ENCODE results near the gene BAHCC1. TPM values are rescaled to one million over a fixed set of nuclear protein-coding genes. Genes with fewer than 3 reads are reported as not detected.

Gene BAHCC1
- polyA plus RNA-seq, 4 donors = 2.2 to 26.9 (median 9.8) TPM

DNA sequence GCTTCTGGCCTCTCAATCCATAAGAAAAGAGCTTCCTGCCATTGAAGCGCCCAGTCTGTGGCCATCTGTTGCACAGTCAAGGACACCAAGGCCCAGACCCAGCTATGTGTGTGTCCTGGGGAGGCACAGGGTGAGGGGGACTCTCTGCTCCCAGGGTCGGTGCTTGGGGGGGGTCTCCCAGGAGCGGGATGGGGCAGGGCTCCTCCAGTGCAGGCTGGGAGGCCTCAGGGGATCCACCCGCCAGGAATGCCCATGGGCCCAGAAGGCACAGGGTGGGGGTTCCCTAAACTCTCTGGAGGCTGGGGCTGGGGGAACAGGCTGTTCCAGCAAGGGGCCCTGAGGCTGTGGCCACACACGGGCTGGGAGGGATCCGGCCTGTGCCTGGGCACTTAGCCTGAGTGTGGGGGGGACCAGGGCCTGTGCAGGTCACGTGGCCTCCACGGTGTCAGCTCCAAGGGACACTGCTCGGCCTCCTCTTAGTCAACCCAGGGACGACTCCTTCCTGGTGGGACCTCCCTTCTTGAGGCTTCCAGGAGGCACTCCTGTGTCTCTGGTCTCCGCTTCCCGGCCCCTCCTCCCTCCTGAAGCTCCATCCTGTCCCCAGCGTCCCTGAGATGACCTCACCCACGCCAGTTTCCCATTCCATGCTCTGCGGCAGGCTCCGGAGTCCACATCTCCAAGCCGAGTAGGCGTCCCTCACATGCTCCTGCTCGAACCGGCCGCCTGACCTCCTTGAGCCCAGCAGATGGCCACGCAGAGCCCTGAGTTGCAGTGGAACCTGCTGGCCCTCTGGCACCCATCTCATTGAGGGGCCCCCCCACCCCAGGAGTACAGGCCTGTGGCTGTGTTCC lies 23.1 kb upstream of the BAHCC1 start:
- no peaks in the 10 kb centered on the region for H3K27me3 ChIP-seq (ENCODE audit: control insufficient read depth in 3 of 3, insufficient read depth in 3 of 3, low read length in 3 of 3)
- peak overlapping the region in 1 of 3 donors; percentile 35 for H3K27ac ChIP-seq (ENCODE audit: low read depth in 1 of 3, low read length in 2 of 3)
- peaks cover 0 to 5% (median 2%) of the 10 kb centered on the region in 3 donors for H3K4me1 ChIP-seq (ENCODE audit: control insufficient read depth in 3 of 3, insufficient read depth in 2 of 3, low read depth in 1 of 3, low read length in 2 of 3)
- WGBS, 3 donors = 68 to 88% (median 77%) methylated on average over 19 to 22 of the region's 22 CpGs
- no peaks in the 10 kb centered on the region for H3K36me3 ChIP-seq (ENCODE audit: control insufficient read depth in 3 of 3, insufficient read depth in 2 of 3, low read depth in 1 of 3, low read length in 3 of 3)
- H3K4me3 ChIP-seq (ENCODE audit: low read depth in 1 of 3, low read length in 3 of 3) = no peak overlapping the region
- DNase-seq (peak; percentile 36 to 41), FAIRE-seq (no peak)
- no peaks in the 10 kb centered on the region for H3K9me3 ChIP-seq (ENCODE audit: control insufficient read depth in 2 of 2, insufficient read depth in 1 of 2, low read depth in 1 of 2, low read length in 1 of 2)

- Histone ChIP-seq H3K27me3 (ENCODE audit: control insufficient read depth in 3 of 3, insufficient read depth in 3 of 3, low read length in 3 of 3) (no peaks in the 10 kb centered on the region), H3K27ac (ENCODE audit: low read depth in 1 of 3, low read length in 2 of 3) (no peak overlapping the region), H3K9me3 (ENCODE audit: control insufficient read depth in 2 of 2, insufficient read depth in 1 of 2, low read depth in 1 of 2, low read length in 1 of 2) (no peaks in the 10 kb centered on the region), H3K4me1 (ENCODE audit: control insufficient read depth in 3 of 3, insufficient read depth in 2 of 3, low read depth in 1 of 3, low read length in 2 of 3) (peaks cover 0 to 5% (median 2%) of the 10 kb centered on the region in 3 donors), H3K4me3 (ENCODE audit: low read depth in 1 of 3, low read length in 3 of 3) (no peak overlapping the region), H3K36me3 (ENCODE audit: control insufficient read depth in 3 of 3, insufficient read depth in 2 of 3, low read depth in 1 of 3, low read length in 3 of 3) (no peaks in the 10 kb centered on the region)
- FAIRE-seq (no peak), DNase-seq (no peak)
- WGBS, 3 donors = 87 to 89% (median 89%) methylated on average over 24 of the region's 24 CpGs
These were observed 21.6 kb upstream of the BAHCC1 start for GRCh38 chr17:81373536-81374160.

GRCh38 chr17:81374890-81375289 lies 20.4 kb upstream of the BAHCC1 start:
- H3K9me3 ChIP-seq (ENCODE audit: control insufficient read depth in 2 of 2, insufficient read depth in 1 of 2, low read depth in 1 of 2, low read length in 1 of 2) = no peaks in the 10 kb centered on the region
- WGBS, 3 donors = 92 to 96% (median 95%) methylated on average over 5 of the region's 5 CpGs

DNA sequence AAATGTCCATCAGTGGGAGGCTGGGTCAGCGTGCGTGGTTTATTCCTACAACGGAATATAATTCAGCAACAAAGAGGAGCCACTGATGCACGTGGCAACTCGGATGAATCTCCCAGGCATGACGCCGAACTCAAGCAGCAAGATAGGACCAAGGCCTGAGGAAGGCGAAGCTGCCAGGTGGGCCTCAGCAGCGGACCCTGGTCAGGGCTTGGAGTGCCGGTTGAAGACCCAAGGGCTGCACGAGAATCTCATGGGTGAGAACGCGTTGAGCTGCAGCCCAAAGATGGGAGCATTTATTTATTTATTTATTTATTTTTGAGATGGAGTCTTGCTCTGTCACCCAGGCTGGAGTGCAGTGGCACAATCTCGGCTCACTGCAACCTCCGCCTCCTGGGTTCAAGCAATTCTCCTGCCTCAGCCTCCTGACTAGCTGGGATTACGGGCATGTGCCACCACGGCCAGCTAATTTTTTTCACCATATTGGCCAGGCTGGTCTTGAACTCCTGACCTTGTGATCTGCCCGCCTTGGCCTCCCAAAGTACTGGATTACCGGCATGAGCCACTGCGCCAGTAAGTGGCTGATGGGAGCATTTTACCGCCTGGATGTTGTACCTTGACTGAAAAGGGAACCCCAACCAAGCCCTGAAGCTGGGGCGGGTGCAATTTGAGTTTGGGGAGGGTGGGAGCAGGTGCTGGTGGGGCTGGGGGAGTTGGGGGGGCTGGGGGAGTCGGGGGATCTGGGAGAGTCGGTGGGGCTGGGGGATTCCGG lies 18.1 kb upstream of the BAHCC1 start:
- Histone ChIP-seq H3K36me3 (ENCODE audit: control insufficient read depth in 3 of 3, insufficient read depth in 2 of 3, low read depth in 1 of 3, low read length in 3 of 3) (no peaks in the 10 kb centered on the region), H3K4me1 (ENCODE audit: control insufficient read depth in 3 of 3, insufficient read depth in 2 of 3, low read depth in 1 of 3, low read length in 2 of 3) (peaks cover 0 to 2% (median 0%) of the 10 kb centered on the region in 3 donors), H3K27ac (ENCODE audit: low read depth in 1 of 3, low read length in 2 of 3) (no peak overlapping the region), H3K27me3 (ENCODE audit: control insufficient read depth in 3 of 3, insufficient read depth in 3 of 3, low read length in 3 of 3) (no peaks in the 10 kb centered on the region), H3K4me3 (ENCODE audit: low read depth in 1 of 3, low read length in 3 of 3) (no peak overlapping the region), H3K9me3 (ENCODE audit: control insufficient read depth in 2 of 2, insufficient read depth in 1 of 2, low read depth in 1 of 2, low read length in 1 of 2) (no peaks in the 10 kb centered on the region)
- FAIRE-seq = no peak
- DNase-seq = no peak
- WGBS, 3 donors = 91 to 93% (median 93%) methylated on average over 23 to 25 of the region's 25 CpGs

More at GRCh38 chr17:81374890-81375289, 20.4 kb upstream of the BAHCC1 start:
- FAIRE-seq (no peak), DNase-seq (no peak)
- H3K36me3 ChIP-seq (ENCODE audit: control insufficient read depth in 3 of 3, insufficient read depth in 2 of 3, low read depth in 1 of 3, low read length in 3 of 3) = no peaks in the 10 kb centered on the region
- no peaks in the 10 kb centered on the region for H3K27me3 ChIP-seq (ENCODE audit: control insufficient read depth in 3 of 3, insufficient read depth in 3 of 3, low read length in 3 of 3)
- H3K27ac ChIP-seq (ENCODE audit: low read depth in 1 of 3, low read length in 2 of 3) = no peak overlapping the region
- peaks cover 0 to 5% (median 2%) of the 10 kb centered on the region in 3 donors for H3K4me1 ChIP-seq (ENCODE audit: control insufficient read depth in 3 of 3, insufficient read depth in 2 of 3, low read depth in 1 of 3, low read length in 2 of 3)
- H3K4me3 ChIP-seq (ENCODE audit: low read depth in 1 of 3, low read length in 3 of 3) = no peak overlapping the region

- H3K4me1 ChIP-seq (ENCODE audit: control insufficient read depth in 3 of 3, insufficient read depth in 2 of 3, low read depth in 1 of 3, low read length in 2 of 3) = no peaks in the 10 kb centered on the region
- no peak overlapping the region for H3K4me3 ChIP-seq (ENCODE audit: low read depth in 1 of 3, low read length in 3 of 3)
- FAIRE-seq (no peak), DNase-seq (no peak)
- 78 to 90% (median 85%) methylated on average over 11 of the region's 11 CpGs for WGBS, 3 donors
- no peaks in the 10 kb centered on the region for H3K27me3 ChIP-seq (ENCODE audit: control insufficient read depth in 3 of 3, insufficient read depth in 3 of 3, low read length in 3 of 3)
- no peaks in the 10 kb centered on the region for H3K9me3 ChIP-seq (ENCODE audit: control insufficient read depth in 2 of 2, insufficient read depth in 1 of 2, low read depth in 1 of 2, low read length in 1 of 2)
- no peak overlapping the region for H3K27ac ChIP-seq (ENCODE audit: low read depth in 1 of 3, low read length in 2 of 3)
- no peaks in the 10 kb centered on the region for H3K36me3 ChIP-seq (ENCODE audit: control insufficient read depth in 3 of 3, insufficient read depth in 2 of 3, low read depth in 1 of 3, low read length in 3 of 3)
These were observed 16.2 kb upstream of the BAHCC1 start for GRCh38 chr17:81378941-81379511.

DNA sequence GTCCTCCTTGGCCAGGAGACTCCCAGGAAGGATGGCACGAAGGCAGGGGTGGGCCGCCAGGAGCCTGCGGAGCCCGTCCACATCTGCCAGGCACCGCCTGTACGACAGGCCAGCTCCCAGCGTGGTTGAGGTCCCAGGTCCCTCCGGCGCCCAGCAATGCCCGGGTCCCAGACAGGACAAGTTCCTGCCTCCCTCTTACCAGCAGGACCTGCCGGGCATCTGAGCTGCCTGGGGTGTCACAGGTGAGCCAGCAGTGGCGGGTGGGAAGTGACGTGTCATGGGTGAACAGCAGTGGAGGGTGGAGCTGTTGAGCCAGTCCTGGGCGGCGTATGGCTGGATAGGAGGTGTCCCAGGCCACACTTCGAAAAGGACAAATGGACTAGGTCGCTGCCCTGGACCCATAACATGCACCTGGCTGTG lies 15.7 kb upstream of the BAHCC1 start:
- FAIRE-seq = no peak
- no peaks in the 10 kb centered on the region for H3K4me1 ChIP-seq (ENCODE audit: control insufficient read depth in 3 of 3, insufficient read depth in 2 of 3, low read depth in 1 of 3, low read length in 2 of 3)
- no peaks in the 10 kb centered on the region for H3K27me3 ChIP-seq (ENCODE audit: control insufficient read depth in 3 of 3, insufficient read depth in 3 of 3, low read length in 3 of 3)
- 44 to 75% (median 65%) methylated on average over 13 to 17 of the region's 17 CpGs for WGBS, 3 donors
- DNase-seq = peak; percentile 33 to 72
- no peak overlapping the region for H3K27ac ChIP-seq (ENCODE audit: low read depth in 1 of 3, low read length in 2 of 3)
- no peaks in the 10 kb centered on the region for H3K9me3 ChIP-seq (ENCODE audit: control insufficient read depth in 2 of 2, insufficient read depth in 1 of 2, low read depth in 1 of 2, low read length in 1 of 2)
- H3K36me3 ChIP-seq (ENCODE audit: control insufficient read depth in 3 of 3, insufficient read depth in 2 of 3, low read depth in 1 of 3, low read length in 3 of 3) = no peaks in the 10 kb centered on the region
- no peak overlapping the region for H3K4me3 ChIP-seq (ENCODE audit: low read depth in 1 of 3, low read length in 3 of 3)

- no peak for FAIRE-seq
- no peak for DNase-seq
- Histone ChIP-seq H3K27ac (ENCODE audit: low read depth in 1 of 3, low read length in 2 of 3) (no peak overlapping the region), H3K4me3 (ENCODE audit: low read depth in 1 of 3, low read length in 3 of 3) (no peak overlapping the region), H3K4me1 (ENCODE audit: control insufficient read depth in 3 of 3, insufficient read depth in 2 of 3, low read depth in 1 of 3, low read length in 2 of 3) (peaks cover 0 to 4% (median 0%) of the 10 kb centered on the region in 3 donors), H3K9me3 (ENCODE audit: control insufficient read depth in 2 of 2, insufficient read depth in 1 of 2, low read depth in 1 of 2, low read length in 1 of 2) (no peaks in the 10 kb centered on the region), H3K36me3 (ENCODE audit: control insufficient read depth in 3 of 3, insufficient read depth in 2 of 3, low read depth in 1 of 3, low read length in 3 of 3) (no peaks in the 10 kb centered on the region), H3K27me3 (ENCODE audit: control insufficient read depth in 3 of 3, insufficient read depth in 3 of 3, low read length in 3 of 3) (no peaks in the 10 kb centered on the region)
- 58 to 84% (median 76%) methylated on average over 4 to 6 of the region's 6 CpGs for WGBS, 3 donors
These were observed 15.1 kb upstream of the BAHCC1 start for GRCh38 chr17:81380131-81380530.
